Peyer's patch (tissue), 4 donors: ENCODE results near the gene MTG2. TPM values are rescaled to one million over a fixed set of nuclear protein-coding genes. Genes with fewer than 3 reads are reported as not detected.

Experiments used
- DNase-seq, 3 donors: peaks; one replicate each; pipeline ENCODE4 v3.0.0-alpha.2; 2017 to 2019
- H3K27ac ChIP-seq, 4 donors: fragments of 200-600 bp; sonication (generic); one replicate each; pipeline ENCODE4 v1.5.1; 2016 to 2019
- H3K27me3 ChIP-seq, 2 donors: fragments of 200-600 bp; sonication (generic); one replicate each; pipeline ENCODE4 v1.5.1; 2019
- H3K36me3 ChIP-seq, 3 donors: fragments of 200-600 bp; sonication (generic); one replicate each; pipeline ENCODE4 v1.5.1; 2016 to 2019
- H3K4me1 ChIP-seq, 4 donors: fragments of 200-600 bp; sonication (generic); one replicate each; pipeline ENCODE4 v1.5.1; 2016 to 2019
- H3K4me3 ChIP-seq, 4 donors: fragments of 200-600 bp; sonication (generic); 1 replicate in 3 of 4; 2 replicates in 1 of 4; pipeline ENCODE4 v1.5.1; 2016 to 2019; ENCODE audit warnings: mild to moderate bottlenecking in 1 of 4
- H3K9me3 ChIP-seq, 4 donors: fragments of 200-600 bp; sonication (generic); one replicate each; pipeline ENCODE4 v1.5.1; 2016 to 2019; ENCODE audit warnings: mild to moderate bottlenecking in 1 of 4
- CTCF ChIP-seq, 6 experiments: fragments of 450-650 bp in 4 of 6; fragments of 200-600 bp in 2 of 6; sonication (generic) in 1 of 6; IDR thresholded peaks; one replicate each; pipeline ENCODE4 v1.5.1; 2017 to 2019; ENCODE audit warnings: antibody characterized with exemption in 6 of 6, mild to moderate bottlenecking in 3 of 6, moderate library complexity in 1 of 6
- POLR2A ChIP-seq, 2 donors: fragments of 450-650 bp; IDR thresholded peaks; one replicate each; pipeline ENCODE4 v1.5.1; 2017; ENCODE audit warnings: antibody characterized with exemption in 2 of 2, mild to moderate bottlenecking in 2 of 2, moderate library complexity in 2 of 2
- total RNA-seq, 4 donors: library from RNA; depleted of rRNA; stranded (reverse); fragments of >200 nt; gene quantifications; one replicate each; pipeline ENCODE4 v1.1.0, GENCODE V29; 2016

MTG2 gene
- total RNA-seq, 4 donors from 2014 or later, result 23.1 to 62.2 (median 31.6) TPM

GRCh38 chr20:62202676-62203377 is 20.0 kb downstream of the MTG2 start:
- DNase-seq, result peak in 1 of 3 donors; percentile 40
- peak overlapping the region in 1 of 4 donors; percentile 17 for H3K27ac ChIP-seq
- H3K9me3 ChIP-seq, result no peaks in the 10 kb centered on the region
- H3K36me3 ChIP-seq, result peaks cover 0 to 49% (median 0%) of the 10 kb centered on the region in 3 donors
- H3K4me1 ChIP-seq, result peaks cover 0 to 19% (median 0%) of the 10 kb centered on the region in 4 donors
- no peak for TF ChIP-seq POLR2A (IDR thresholded peaks at IDR 0.05)
- no peak for TF ChIP-seq CTCF (IDR thresholded peaks at IDR 0.05)
- H3K27me3 ChIP-seq, result no peaks in the 10 kb centered on the region
- no peak overlapping the region for H3K4me3 ChIP-seq

GRCh38 chr20:62203378-62204030 is 20.7 kb downstream of the MTG2 start:
- Histone ChIP-seq H3K36me3 (peaks cover 0 to 42% (median 0%) of the 10 kb centered on the region in 3 donors), H3K4me1 (peaks cover 0 to 19% (median 0%) of the 10 kb centered on the region in 4 donors), H3K4me3 (no peak overlapping the region), H3K9me3 (no peaks in the 10 kb centered on the region), H3K27ac (no peak overlapping the region), H3K27me3 (no peaks in the 10 kb centered on the region)
- peak in 1 of 3 donors; percentile 25 for DNase-seq
- TF ChIP-seq CTCF (IDR thresholded peaks at IDR 0.05), result no peak
- no peak for TF ChIP-seq POLR2A (IDR thresholded peaks at IDR 0.05)

GRCh38 chr20:62205618-62206387 is 23.0 kb downstream of the MTG2 start:
- Histone ChIP-seq H3K27ac (no peak overlapping the region), H3K4me1 (peaks cover 0 to 18% (median 0%) of the 10 kb centered on the region in 4 donors), H3K27me3 (no peaks in the 10 kb centered on the region), H3K9me3 (no peaks in the 10 kb centered on the region), H3K36me3 (peaks cover 0 to 22% (median 0%) of the 10 kb centered on the region in 3 donors), H3K4me3 (no peak overlapping the region)
- no peak for TF ChIP-seq POLR2A (IDR thresholded peaks at IDR 0.05)
- no peak for TF ChIP-seq CTCF (IDR thresholded peaks at IDR 0.05)
- DNase-seq, result peak in 1 of 3 donors; percentile 43

- peaks cover 0 to 17% (median 0%) of the 10 kb centered on the region in 3 donors for H3K36me3 ChIP-seq
- H3K27me3 ChIP-seq, result no peaks in the 10 kb centered on the region
- no peak for TF ChIP-seq CTCF (IDR thresholded peaks at IDR 0.05)
- TF ChIP-seq POLR2A (IDR thresholded peaks at IDR 0.05), result no peak
- no peak overlapping the region for H3K27ac ChIP-seq
- no peak for DNase-seq
- no peaks in the 10 kb centered on the region for H3K9me3 ChIP-seq
- no peak overlapping the region for H3K4me3 ChIP-seq
- peaks cover 0 to 13% (median 0%) of the 10 kb centered on the region in 4 donors for H3K4me1 ChIP-seq
These were observed 23.6 kb downstream of the MTG2 start for GRCh38 chr20:62206388-62206775.

- DNase-seq, result no peak
- Histone ChIP-seq H3K36me3 (peaks cover 0 to 4% (median 0%) of the 10 kb centered on the region in 3 donors), H3K27ac (no peak overlapping the region), H3K4me3 (no peak overlapping the region), H3K9me3 (no peaks in the 10 kb centered on the region), H3K27me3 (peaks cover 0 to 3% of the 10 kb centered on the region in 2 donors), H3K4me1 (peaks cover 0 to 2% (median 0%) of the 10 kb centered on the region in 4 donors)
- TF ChIP-seq POLR2A (IDR thresholded peaks at IDR 0.05) (no peak), CTCF (IDR thresholded peaks at IDR 0.05) (no peak)
These were observed 25.4 kb downstream of the MTG2 start for GRCh38 chr20:62208061-62208794.
